HepG2 (cell line): ENCODE measurements around the gene SYNGR1. TPM values are rescaled to one million over a fixed set of nuclear protein-coding genes. Genes with fewer than 3 reads are reported as not detected.

Source experiments
- AGO1 ChIP-seq: fragments of 200-400 bp; formaldehyde crosslinking; IDR thresholded peaks from 2 replicates; pipeline ENCODE4 v1.6.1; 2017; ENCODE audit warnings: mild to moderate bottlenecking, low read depth, low read length, moderate library complexity; ENCODE audit not compliant: poor library complexity, severe bottlenecking
- DPF2 ChIP-seq: sonication (generic); formaldehyde crosslinking; IDR thresholded peaks from 2 replicates; pipeline ENCODE4 v1.4.0; 2020; ENCODE audit warnings: mild to moderate bottlenecking, low read depth, missing genetic modification reagents, borderline replicate concordance
- ISL2 ChIP-seq: sonication (generic); formaldehyde crosslinking; IDR thresholded peaks from 2 replicates; pipeline ENCODE4 v1.5.0; 2020; ENCODE audit warnings: missing genetic modification reagents
- MEIS1 ChIP-seq: sonication (generic); formaldehyde crosslinking; IDR thresholded peaks from 2 replicates; pipeline ENCODE4 v1.9.0; 2021; ENCODE audit warnings: mild to moderate bottlenecking, missing genetic modification reagents, moderate library complexity, borderline replicate concordance
- NCOA5 ChIP-seq: sonication (generic); formaldehyde crosslinking; IDR thresholded peaks from 2 replicates; pipeline ENCODE4 v1.4.0; 2020; ENCODE audit warnings: missing genetic modification reagents
- NFYB ChIP-seq: sonication (generic); formaldehyde crosslinking; IDR thresholded peaks from 2 replicates; pipeline ENCODE4 v1.4.0; 2020; ENCODE audit warnings: missing genetic modification reagents
- STAT5B ChIP-seq: sonication (generic); formaldehyde crosslinking; IDR thresholded peaks from 2 replicates; pipeline ENCODE4 v1.4.0; 2020; ENCODE audit warnings: missing genetic modification reagents
- TMF1 ChIP-seq: sonication (generic); formaldehyde crosslinking; IDR thresholded peaks from 2 replicates; pipeline ENCODE4 v1.8.1; 2022; ENCODE audit warnings: low read depth, missing genetic modification reagents
- USF2 ChIP-seq, 2 experiments: sonication (generic) in 1 of 2; formaldehyde crosslinking in 1 of 2; IDR thresholded peaks; 2 replicates each; pipeline versions ENCODE4 v1.5.1 to v1.6.1; 2011 to 2020; ENCODE audit warnings: borderline replicate concordance in 1 of 2, low read depth in 1 of 2, low read length in 1 of 2, mild to moderate bottlenecking in 1 of 2, missing genetic modification reagents in 1 of 2, moderate library complexity in 1 of 2
- ZBTB3 ChIP-seq: sonication (generic); formaldehyde crosslinking; IDR thresholded peaks from 2 replicates; pipeline ENCODE4 v1.4.0; 2020; ENCODE audit warnings: low read depth, mild to moderate bottlenecking, moderate library complexity, missing genetic modification reagents, borderline replicate concordance
- ZFP36L2 ChIP-seq: sonication (generic); formaldehyde crosslinking; IDR thresholded peaks from 2 replicates; pipeline ENCODE4 v1.4.0; 2020; ENCODE audit warnings: missing genetic modification reagents
- ZNF318 ChIP-seq: sonication (generic); formaldehyde crosslinking; IDR thresholded peaks from 2 replicates; pipeline ENCODE4 v1.4.0; 2020; ENCODE audit warnings: mild to moderate bottlenecking, missing genetic modification reagents
- ZNF329 ChIP-seq: sonication (generic); formaldehyde crosslinking; IDR thresholded peaks from 2 replicates; pipeline ENCODE4 v1.9.0; 2021; ENCODE audit warnings: low read depth, mild to moderate bottlenecking, missing genetic modification reagents
- ZNF331 ChIP-seq: sonication (generic); formaldehyde crosslinking; IDR thresholded peaks from 2 replicates; pipeline ENCODE4 v1.4.0; 2020; ENCODE audit warnings: missing genetic modification reagents
- ZNF607 ChIP-seq: sonication (generic); formaldehyde crosslinking; IDR thresholded peaks from 2 replicates; pipeline ENCODE4 v1.5.1; 2020; ENCODE audit warnings: missing genetic modification reagents, mild to moderate bottlenecking, borderline replicate concordance
- ZNF691 ChIP-seq: sonication (generic); formaldehyde crosslinking; IDR thresholded peaks from 2 replicates; pipeline ENCODE4 v1.4.0; 2020; ENCODE audit warnings: missing genetic modification reagents, low read depth, mild to moderate bottlenecking, borderline replicate concordance
- ZNF747 ChIP-seq: sonication (generic); formaldehyde crosslinking; IDR thresholded peaks from 2 replicates; pipeline ENCODE4 v1.8.1; 2023; ENCODE audit warnings: missing genetic modification reagents, mild to moderate bottlenecking, borderline replicate concordance
- polyA plus RNA-seq, 8 experiments: library from polyadenylated mRNA; depleted of rRNA in 3 of 8; stranded (reverse) in 7 of 8; unstranded in 1 of 8; fragments of >200 nt; fragmentation: Illumina TruSeq in 4 of 8; extraction: Trizol in 4 of 8; gene quantifications; 2 replicates each; pipeline versions ENCODE4 v1.2.1 to v1.2.3, GENCODE V29; 2011 to 2016; ENCODE audit warnings: low read depth in 4 of 8, missing spikeins in 1 of 8, mixed read lengths in 1 of 8; ENCODE audit not compliant: insufficient read depth in 1 of 8
- total RNA-seq, 5 experiments: library from RNA; depleted of rRNA; stranded (reverse); fragments of >200 nt; fragmentation: Illumina TruSeq; extraction: Trizol; gene quantifications; 2 replicates each; pipeline ENCODE4 v1.2.3, GENCODE V29; 2016; ENCODE audit warnings: low read depth in 1 of 5
- TF ChIP-seq, protein P1 (sequence below): sonication (generic); formaldehyde crosslinking; IDR thresholded peaks from 2 replicates; pipeline ENCODE4 v1.4.0; 2020; ENCODE audit warnings: mild to moderate bottlenecking, missing genetic modification reagents

Gene SYNGR1
- total and polyA plus RNA-seq, 2 of the 13 experiments (the other 11 are each of a cell fraction or from before 2014, with no cell fraction given): 0.27 to 2.7 TPM

DNA sequence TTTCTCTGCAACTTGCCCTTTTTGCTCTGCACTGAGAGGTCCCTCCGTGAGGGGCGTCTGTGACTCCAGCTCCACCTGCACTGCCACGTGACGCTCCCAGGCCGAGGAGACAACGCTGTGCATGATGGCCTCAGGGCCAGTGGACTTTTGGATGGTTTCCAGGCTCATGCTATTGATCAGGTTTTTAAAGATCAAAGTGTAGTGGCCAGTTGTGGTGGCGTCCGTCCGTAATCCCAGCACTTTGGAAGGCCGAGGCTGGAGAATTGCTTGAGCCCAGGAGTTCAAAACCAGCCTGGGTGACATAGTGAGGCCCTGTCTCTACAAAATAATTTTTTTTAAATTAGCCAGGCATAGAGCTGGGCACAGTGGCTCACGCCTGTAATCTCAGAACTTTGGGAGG is 46.4 kb upstream of the SYNGR1 start (continued):
- TF ChIP-seq ZNF747 (CRISPR knock-in tag) (no peak; the same call in 1 of the 2 replicates), STAT5B (CRISPR knock-in tag) (no peak), ZNF329 (CRISPR knock-in tag) (no peak), ZFP36L2 (CRISPR knock-in tag) (no peak), MEIS1 (CRISPR knock-in tag) (0 out of 2 replicates have a peak, but pooled peaks have one; percentile 37), AGO1 (no peak), ZNF691 (CRISPR knock-in tag) (peak; percentile 74; the same call in 1 of the 2 replicates), ZNF318 (no peak), ZBTB3 (CRISPR knock-in tag) (no peak), ZNF331 (peak; percentile 93), NFYB (CRISPR knock-in tag) (no peak), TMF1 (CRISPR knock-in tag) (no peak), DPF2 (peak; percentile 80; the same call in 1 of the 2 replicates), ISL2 (peak; percentile 76), ZNF607 (CRISPR knock-in tag) (0 out of 2 replicates have a peak, but pooled peaks have one; percentile 48), NCOA5 (CRISPR knock-in tag) (no peak), USF2 (IDR thresholded peaks at IDR 0.05; ENCODE audit: low read depth, low read length) (peak; percentile 88), USF2 (CRISPR knock-in tag; IDR thresholded peaks at IDR 0.05; ENCODE audit: borderline replicate concordance) (peak; percentile 93)
- TF ChIP-seq, protein P1, sequence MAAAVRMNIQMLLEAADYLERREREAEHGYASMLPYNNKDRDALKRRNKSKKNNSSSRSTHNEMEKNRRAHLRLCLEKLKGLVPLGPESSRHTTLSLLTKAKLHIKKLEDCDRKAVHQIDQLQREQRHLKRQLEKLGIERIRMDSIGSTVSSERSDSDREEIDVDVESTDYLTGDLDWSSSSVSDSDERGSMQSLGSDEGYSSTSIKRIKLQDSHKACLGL (CRISPR knock-in tag): no peak
